HEK293 (cell line): ENCODE data around the gene PPARGC1A.

Source experiments
- CTCF ChIA-PET: fragments of 350-600 bp; formaldehyde crosslinking; extraction: SDS; loops from one replicate; lab custom pipeline; 2021; ENCODE audit warnings: antibody characterized with exemption; lab: Yijun Ruan, JAX
- POLR2A ChIA-PET: fragments of 300-600 bp; formaldehyde crosslinking; extraction: SDS; loops from one replicate; lab custom pipeline; 2020; ENCODE audit warnings: antibody characterized with exemption, inconsistent platforms; lab: Yijun Ruan, JAX
- H3K27ac ChIP-seq: fragments of 200-500 bp; sonication (Bioruptor generic); 2 replicates; pipeline ENCODE4 v1.5.1; 2014; ENCODE audit warnings: low read depth, low read length, control low read depth, inconsistent platforms; ENCODE audit errors: extremely low read depth
- H3K36me3 ChIP-seq, 2 experiments: fragments of 200-500 bp in 1 of 2; sonication (Bioruptor generic) in 1 of 2; 1 replicate in 1 of 2; 2 replicates in 1 of 2; pipeline ENCODE4 v1.5.1; 2014 to 2017; ENCODE audit warnings: inconsistent platforms in 2 of 2, low read length in 2 of 2; ENCODE audit not compliant: control insufficient read depth in 2 of 2, insufficient read depth in 1 of 2
- H3K4me1 ChIP-seq: fragments of 200-500 bp; sonication (Bioruptor generic); 2 replicates; pipeline ENCODE4 v1.5.1; 2014; ENCODE audit warnings: mild to moderate bottlenecking, low read length, inconsistent platforms; ENCODE audit not compliant: control insufficient read depth, insufficient read depth
- H3K4me3 ChIP-seq: 2 replicates; pipeline ENCODE4 v1.5.1; 2011; ENCODE audit warnings: low read depth, mild to moderate bottlenecking, control low read depth, low read length, moderate library complexity
- H3K9me3 ChIP-seq: fragments of 200-500 bp; sonication (Bioruptor generic); 2 replicates; pipeline ENCODE4 v1.5.1; 2014; ENCODE audit warnings: low read depth, low read length, inconsistent platforms; ENCODE audit not compliant: control insufficient read depth, insufficient read depth
- IKZF3 ChIP-seq: fragments of 450-650 bp; IDR thresholded peaks from 2 replicates; pipeline ENCODE4 v1.5.0; 2018; ENCODE audit warnings: missing biosample characterization, mild to moderate bottlenecking, missing genetic modification characterization, moderate library complexity
- KLF1 ChIP-seq: fragments of 450-650 bp; formaldehyde crosslinking; IDR thresholded peaks from 2 replicates; pipeline ENCODE4 v1.5.1; 2016; ENCODE audit warnings: missing biosample characterization, missing genetic modification characterization
- KLF10 ChIP-seq: fragments of 450-650 bp; IDR thresholded peaks from 2 replicates; pipeline ENCODE4 v1.5.1; 2018; ENCODE audit warnings: missing biosample characterization, mild to moderate bottlenecking, missing genetic modification characterization
- OSR2 ChIP-seq: fragments of 450-650 bp; formaldehyde crosslinking; IDR thresholded peaks from 2 replicates; pipeline ENCODE4 v1.5.1; 2016; ENCODE audit warnings: missing biosample characterization, missing genetic modification characterization
- ZBTB17 ChIP-seq: fragments of 450-650 bp; formaldehyde crosslinking; IDR thresholded peaks from 2 replicates; pipeline ENCODE4 v1.5.1; 2016; ENCODE audit warnings: missing biosample characterization, missing genetic modification characterization
- ZFP41 ChIP-seq: fragments of 450-650 bp; formaldehyde crosslinking; IDR thresholded peaks from 2 replicates; pipeline ENCODE4 v1.5.1; 2016; ENCODE audit warnings: missing biosample characterization, missing genetic modification characterization, borderline replicate concordance
- ZIC2 ChIP-seq: fragments of 450-650 bp; formaldehyde crosslinking; IDR thresholded peaks from 2 replicates; pipeline ENCODE4 v1.5.1; 2016; ENCODE audit warnings: missing biosample characterization, missing genetic modification characterization
- ZNF174 ChIP-seq: fragments of 450-650 bp; formaldehyde crosslinking; IDR thresholded peaks from 2 replicates; pipeline ENCODE4 v1.5.0; 2017; ENCODE audit warnings: missing biosample characterization, mild to moderate bottlenecking, missing genetic modification characterization
- ZNF202 ChIP-seq: fragments of 450-650 bp; formaldehyde crosslinking; IDR thresholded peaks from 2 replicates; pipeline ENCODE4 v1.5.1; 2016; ENCODE audit warnings: missing biosample characterization, missing genetic modification characterization, borderline replicate concordance
- ZNF211 ChIP-seq: fragments of 450-650 bp; formaldehyde crosslinking; IDR thresholded peaks from 2 replicates; pipeline ENCODE4 v1.5.1; 2016; ENCODE audit warnings: low read depth, missing biosample characterization, missing genetic modification characterization
- ZNF335 ChIP-seq: fragments of 450-650 bp; formaldehyde crosslinking; conservative IDR thresholded peaks from 2 replicates; pipeline ENCODE4 v1.5.1; 2016; ENCODE audit warnings: missing biosample characterization, missing genetic modification characterization
- ZNF394 ChIP-seq: fragments of 450-650 bp; formaldehyde crosslinking; IDR thresholded peaks from 2 replicates; pipeline ENCODE4 v1.5.1; 2016; ENCODE audit warnings: missing biosample characterization, missing genetic modification characterization, mild to moderate bottlenecking, moderate library complexity, borderline replicate concordance
- ZNF404 ChIP-seq: fragments of 450-650 bp; formaldehyde crosslinking; IDR thresholded peaks from 2 replicates; pipeline ENCODE4 v1.5.1; 2017; ENCODE audit warnings: missing biosample characterization, missing genetic modification characterization
- ZNF701 ChIP-seq: fragments of 450-650 bp; formaldehyde crosslinking; IDR thresholded peaks from 2 replicates; pipeline ENCODE4 v1.5.1; 2016; ENCODE audit warnings: missing biosample characterization, missing genetic modification characterization
- TF ChIP-seq, protein P1 (sequence below): fragments of 450-650 bp; formaldehyde crosslinking; IDR thresholded peaks from 2 replicates; pipeline ENCODE4 v1.5.1; 2016; ENCODE audit warnings: missing biosample characterization, missing genetic modification characterization
- TF ChIP-seq, protein P2 (sequence below): fragments of 450-650 bp; formaldehyde crosslinking; conservative IDR thresholded peaks from 2 replicates; pipeline ENCODE4 v1.5.1; 2016; ENCODE audit warnings: low read depth, missing biosample characterization, missing genetic modification characterization
- TF ChIP-seq, protein P3 (sequence below): fragments of 450-650 bp; formaldehyde crosslinking; IDR thresholded peaks from 2 replicates; pipeline ENCODE4 v1.5.1; 2016; ENCODE audit warnings: missing biosample characterization, missing genetic modification characterization
- TF ChIP-seq, protein P4 (sequence below): fragments of 450-650 bp; formaldehyde crosslinking; IDR thresholded peaks from 2 replicates; pipeline ENCODE4 v1.5.1; 2016; ENCODE audit warnings: missing biosample characterization, missing genetic modification characterization
- TF ChIP-seq, protein P5 (sequence below): sonication (generic); formaldehyde crosslinking; IDR thresholded peaks from 2 replicates; pipeline ENCODE4 v1.8.1; 2022; ENCODE audit warnings: mild to moderate bottlenecking, moderate library complexity, missing genetic modification reagents

PPARGC1A gene

DNA sequence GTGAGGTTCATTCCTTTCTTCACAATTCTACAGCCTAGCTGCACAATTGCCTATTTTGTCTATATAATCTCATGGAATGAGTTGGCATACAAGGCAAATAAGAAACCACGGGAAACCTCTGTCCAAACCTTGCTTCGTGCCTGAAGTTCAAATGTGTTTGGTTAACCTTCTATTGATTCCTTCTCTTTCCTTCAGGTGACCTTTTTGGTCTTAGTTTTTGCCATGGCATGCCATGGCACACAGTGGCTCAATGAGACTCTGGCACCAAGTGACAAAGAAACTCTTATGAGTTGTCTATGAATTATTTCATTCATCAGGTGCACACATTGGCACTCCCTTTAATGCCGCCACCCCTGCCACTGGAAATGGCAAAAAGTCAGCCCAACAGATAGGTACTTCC, 101.8 kb downstream of the PPARGC1A start:
- ChIA-PET CTCF (no interaction called here), POLR2A (no interaction called here)
- H3K27ac ChIP-seq = no peak overlapping the region

More for the DNA sequence above, 101.8 kb downstream of the PPARGC1A start:
- Histone ChIP-seq H3K36me3 (no peaks in the 10 kb centered on the region), H3K4me1 (no peaks in the 10 kb centered on the region), H3K4me3 (no peak overlapping the region), H3K9me3 (no peaks in the 10 kb centered on the region)
- TF ChIP-seq ZNF211 = no peak
- no peak for TF ChIP-seq OSR2 (tag by site-specific recombination)
- no peak for TF ChIP-seq ZNF404 (tag by site-specific recombination)
- TF ChIP-seq, protein P1, sequence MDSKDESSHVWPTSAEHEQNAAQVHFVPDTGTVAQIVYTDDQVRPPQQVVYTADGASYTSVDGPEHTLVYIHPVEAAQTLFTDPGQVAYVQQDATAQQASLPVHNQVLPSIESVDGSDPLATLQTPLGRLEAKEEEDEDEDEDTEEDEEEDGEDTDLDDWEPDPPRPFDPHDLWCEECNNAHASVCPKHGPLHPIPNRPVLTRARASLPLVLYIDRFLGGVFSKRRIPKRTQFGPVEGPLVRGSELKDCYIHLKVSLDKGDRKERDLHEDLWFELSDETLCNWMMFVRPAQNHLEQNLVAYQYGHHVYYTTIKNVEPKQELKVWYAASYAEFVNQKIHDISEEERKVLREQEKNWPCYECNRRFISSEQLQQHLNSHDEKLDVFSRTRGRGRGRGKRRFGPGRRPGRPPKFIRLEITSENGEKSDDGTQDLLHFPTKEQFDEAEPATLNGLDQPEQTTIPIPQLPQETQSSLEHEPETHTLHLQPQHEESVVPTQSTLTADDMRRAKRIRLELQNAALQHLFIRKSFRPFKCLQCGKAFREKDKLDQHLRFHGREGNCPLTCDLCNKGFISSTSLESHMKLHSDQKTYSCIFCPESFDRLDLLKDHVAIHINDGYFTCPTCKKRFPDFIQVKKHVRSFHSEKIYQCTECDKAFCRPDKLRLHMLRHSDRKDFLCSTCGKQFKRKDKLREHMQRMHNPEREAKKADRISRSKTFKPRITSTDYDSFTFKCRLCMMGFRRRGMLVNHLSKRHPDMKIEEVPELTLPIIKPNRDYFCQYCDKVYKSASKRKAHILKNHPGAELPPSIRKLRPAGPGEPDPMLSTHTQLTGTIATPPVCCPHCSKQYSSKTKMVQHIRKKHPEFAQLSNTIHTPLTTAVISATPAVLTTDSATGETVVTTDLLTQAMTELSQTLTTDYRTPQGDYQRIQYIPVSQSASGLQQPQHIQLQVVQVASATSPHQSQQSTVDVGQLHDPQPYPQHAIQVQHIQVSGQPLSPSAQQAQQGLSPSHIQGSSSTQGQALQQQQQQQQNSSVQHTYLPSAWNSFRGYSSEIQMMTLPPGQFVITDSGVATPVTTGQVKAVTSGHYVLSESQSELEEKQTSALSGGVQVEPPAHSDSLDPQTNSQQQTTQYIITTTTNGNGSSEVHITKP (tag by site-specific recombination) = no peak
- TF ChIP-seq KLF1 = no peak
- TF ChIP-seq ZNF335 (tag by site-specific recombination) = no peak
- TF ChIP-seq ZNF202 = no peak
- no peak for TF ChIP-seq ZNF394 (tag by site-specific recombination)
- TF ChIP-seq ZFP41 (tag by site-specific recombination) = no peak
- TF ChIP-seq, protein P2, sequence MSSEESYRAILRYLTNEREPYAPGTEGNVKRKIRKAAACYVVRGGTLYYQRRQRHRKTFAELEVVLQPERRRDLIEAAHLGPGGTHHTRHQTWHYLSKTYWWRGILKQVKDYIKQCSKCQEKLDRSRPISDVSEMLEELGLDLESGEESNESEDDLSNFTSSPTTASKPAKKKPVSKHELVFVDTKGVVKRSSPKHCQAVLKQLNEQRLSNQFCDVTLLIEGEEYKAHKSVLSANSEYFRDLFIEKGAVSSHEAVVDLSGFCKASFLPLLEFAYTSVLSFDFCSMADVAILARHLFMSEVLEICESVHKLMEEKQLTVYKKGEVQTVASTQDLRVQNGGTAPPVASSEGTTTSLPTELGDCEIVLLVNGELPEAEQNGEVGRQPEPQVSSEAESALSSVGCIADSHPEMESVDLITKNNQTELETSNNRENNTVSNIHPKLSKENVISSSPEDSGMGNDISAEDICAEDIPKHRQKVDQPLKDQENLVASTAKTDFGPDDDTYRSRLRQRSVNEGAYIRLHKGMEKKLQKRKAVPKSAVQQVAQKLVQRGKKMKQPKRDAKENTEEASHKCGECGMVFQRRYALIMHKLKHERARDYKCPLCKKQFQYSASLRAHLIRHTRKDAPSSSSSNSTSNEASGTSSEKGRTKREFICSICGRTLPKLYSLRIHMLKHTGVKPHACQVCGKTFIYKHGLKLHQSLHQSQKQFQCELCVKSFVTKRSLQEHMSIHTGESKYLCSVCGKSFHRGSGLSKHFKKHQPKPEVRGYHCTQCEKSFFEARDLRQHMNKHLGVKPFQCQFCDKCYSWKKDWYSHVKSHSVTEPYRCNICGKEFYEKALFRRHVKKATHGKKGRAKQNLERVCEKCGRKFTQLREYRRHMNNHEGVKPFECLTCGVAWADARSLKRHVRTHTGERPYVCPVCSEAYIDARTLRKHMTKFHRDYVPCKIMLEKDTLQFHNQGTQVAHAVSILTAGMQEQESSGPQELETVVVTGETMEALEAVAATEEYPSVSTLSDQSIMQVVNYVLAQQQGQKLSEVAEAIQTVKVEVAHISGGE (tag by site-specific recombination) = no peak
- no peak for TF ChIP-seq ZBTB17 (tag by site-specific recombination)
- no peak for TF ChIP-seq IKZF3 (tag by site-specific recombination)
- no peak for TF ChIP-seq KLF10 (tag by site-specific recombination)
- no peak for TF ChIP-seq ZIC2 (tag by site-specific recombination)
- no peak for TF ChIP-seq ZNF701
- TF ChIP-seq ZNF174 (tag by site-specific recombination) = no peak
- TF ChIP-seq, protein P3, sequence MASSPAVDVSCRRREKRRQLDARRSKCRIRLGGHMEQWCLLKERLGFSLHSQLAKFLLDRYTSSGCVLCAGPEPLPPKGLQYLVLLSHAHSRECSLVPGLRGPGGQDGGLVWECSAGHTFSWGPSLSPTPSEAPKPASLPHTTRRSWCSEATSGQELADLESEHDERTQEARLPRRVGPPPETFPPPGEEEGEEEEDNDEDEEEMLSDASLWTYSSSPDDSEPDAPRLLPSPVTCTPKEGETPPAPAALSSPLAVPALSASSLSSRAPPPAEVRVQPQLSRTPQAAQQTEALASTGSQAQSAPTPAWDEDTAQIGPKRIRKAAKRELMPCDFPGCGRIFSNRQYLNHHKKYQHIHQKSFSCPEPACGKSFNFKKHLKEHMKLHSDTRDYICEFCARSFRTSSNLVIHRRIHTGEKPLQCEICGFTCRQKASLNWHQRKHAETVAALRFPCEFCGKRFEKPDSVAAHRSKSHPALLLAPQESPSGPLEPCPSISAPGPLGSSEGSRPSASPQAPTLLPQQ (tag by site-specific recombination) = no peak
- TF ChIP-seq, protein P4, sequence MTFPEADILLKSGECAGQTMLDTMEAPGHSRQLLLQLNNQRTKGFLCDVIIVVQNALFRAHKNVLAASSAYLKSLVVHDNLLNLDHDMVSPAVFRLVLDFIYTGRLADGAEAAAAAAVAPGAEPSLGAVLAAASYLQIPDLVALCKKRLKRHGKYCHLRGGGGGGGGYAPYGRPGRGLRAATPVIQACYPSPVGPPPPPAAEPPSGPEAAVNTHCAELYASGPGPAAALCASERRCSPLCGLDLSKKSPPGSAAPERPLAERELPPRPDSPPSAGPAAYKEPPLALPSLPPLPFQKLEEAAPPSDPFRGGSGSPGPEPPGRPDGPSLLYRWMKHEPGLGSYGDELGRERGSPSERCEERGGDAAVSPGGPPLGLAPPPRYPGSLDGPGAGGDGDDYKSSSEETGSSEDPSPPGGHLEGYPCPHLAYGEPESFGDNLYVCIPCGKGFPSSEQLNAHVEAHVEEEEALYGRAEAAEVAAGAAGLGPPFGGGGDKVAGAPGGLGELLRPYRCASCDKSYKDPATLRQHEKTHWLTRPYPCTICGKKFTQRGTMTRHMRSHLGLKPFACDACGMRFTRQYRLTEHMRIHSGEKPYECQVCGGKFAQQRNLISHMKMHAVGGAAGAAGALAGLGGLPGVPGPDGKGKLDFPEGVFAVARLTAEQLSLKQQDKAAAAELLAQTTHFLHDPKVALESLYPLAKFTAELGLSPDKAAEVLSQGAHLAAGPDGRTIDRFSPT (tag by site-specific recombination) = no peak
- TF ChIP-seq, protein P5, sequence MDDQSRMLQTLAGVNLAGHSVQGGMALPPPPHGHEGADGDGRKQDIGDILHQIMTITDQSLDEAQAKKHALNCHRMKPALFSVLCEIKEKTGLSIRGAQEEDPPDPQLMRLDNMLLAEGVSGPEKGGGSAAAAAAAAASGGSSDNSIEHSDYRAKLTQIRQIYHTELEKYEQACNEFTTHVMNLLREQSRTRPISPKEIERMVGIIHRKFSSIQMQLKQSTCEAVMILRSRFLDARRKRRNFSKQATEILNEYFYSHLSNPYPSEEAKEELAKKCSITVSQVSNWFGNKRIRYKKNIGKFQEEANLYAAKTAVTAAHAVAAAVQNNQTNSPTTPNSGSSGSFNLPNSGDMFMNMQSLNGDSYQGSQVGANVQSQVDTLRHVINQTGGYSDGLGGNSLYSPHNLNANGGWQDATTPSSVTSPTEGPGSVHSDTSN (CRISPR knock-in tag) = no peak
